Measurements from ENCODE around the gene ATXN10. TPM values are rescaled to one million over a fixed set of nuclear protein-coding genes. Genes with fewer than 3 reads are reported as not detected.

The ATXN10 gene
- polyA plus RNA-seq, 3 donors, result 60.1 to 106 (median 92.4) TPM

GRCh38 chr22:45690008-45690407, 18.4 kb downstream of the ATXN10 start:
- intact Hi-C loops (cut with micrococcal nuclease), result no loop called here
- Histone ChIP-seq H3K9ac (ENCODE audit: insufficient read depth, low read length, poor library complexity, severe bottlenecking) (no peak overlapping the region), H2AFZ (ENCODE audit: insufficient read depth, low read depth, low read length, poor library complexity, severe bottlenecking) (no peak overlapping the region), H4K20me1 (ENCODE audit: insufficient read depth, low read length) (peaks cover 59% of the 10 kb centered on the region), H3K79me2 (ENCODE audit: insufficient read depth, low read length) (peaks cover 44% of the 10 kb centered on the region), H3K27me3 (ENCODE audit: control insufficient read depth in 2 of 2, insufficient read depth in 2 of 2, low read length in 2 of 2) (no peaks in the 10 kb centered on the region), H3K4me1 (ENCODE audit: control insufficient read depth in 1 of 2, insufficient read depth in 2 of 2, low read length in 2 of 2) (no peaks in the 10 kb centered on the region), H3K4me2 (replicated peaks; ENCODE audit: extremely low read depth, low read length, poor library complexity, severe bottlenecking) (no peak overlapping the region), H3K4me3 (replicated peaks in 1 of 3; ENCODE audit: low read depth in 2 of 3, low read length in 3 of 3) (no peak overlapping the region), H3K27ac (ENCODE audit: low read depth in 1 of 2, low read length in 2 of 2) (no peak overlapping the region), H3K9me3 (replicated peaks in 1 of 2; ENCODE audit: control insufficient read depth in 1 of 2, insufficient read depth in 1 of 2, low read length in 2 of 2) (no peaks in the 10 kb centered on the region), H3K36me3 (replicated peaks in 1 of 2; ENCODE audit: control insufficient read depth in 1 of 2, insufficient read depth in 2 of 2, low read length in 2 of 2) (peaks cover 15 to 54% of the 10 kb centered on the region in 2 donors)
- 100% methylated on average over 1 of the region's 2 CpGs for WGBS (ENCODE audit: insufficient coverage)
- no peaks in the 10 kb centered on the region for H3K9me3 Mint-ChIP-seq
- H3K27me3 Mint-ChIP-seq (ENCODE audit: low read depth in 3 of 3), result no peaks in the 10 kb centered on the region
- no peak for TF ChIP-seq CTCF (IDR thresholded peaks at IDR 0.05)
- H3K4me3 Mint-ChIP-seq, result no peak overlapping the region
- H3K27ac Mint-ChIP-seq, result no peak overlapping the region
- peaks cover 9% of the 10 kb centered on the region for H3K4me1 Mint-ChIP-seq
- peaks cover 35 to 63% of the 10 kb centered on the region in 2 donors for H3K36me3 Mint-ChIP-seq
- DNase-seq, result no peak

- H3K4me1 Mint-ChIP-seq, result peaks cover 11% of the 10 kb centered on the region
- H3K4me3 Mint-ChIP-seq, result no peak overlapping the region
- Histone ChIP-seq H3K9ac (ENCODE audit: insufficient read depth, low read length, poor library complexity, severe bottlenecking) (no peak overlapping the region), H3K27me3 (ENCODE audit: control insufficient read depth in 2 of 2, insufficient read depth in 2 of 2, low read length in 2 of 2) (no peaks in the 10 kb centered on the region), H3K36me3 (replicated peaks in 1 of 2; ENCODE audit: control insufficient read depth in 1 of 2, insufficient read depth in 2 of 2, low read length in 2 of 2) (peaks cover 15 to 69% of the 10 kb centered on the region in 2 donors), H4K20me1 (ENCODE audit: insufficient read depth, low read length) (peaks cover 35% of the 10 kb centered on the region), H3K79me2 (ENCODE audit: insufficient read depth, low read length) (peaks cover 25% of the 10 kb centered on the region), H3K4me3 (replicated peaks in 1 of 3; ENCODE audit: low read depth in 2 of 3, low read length in 3 of 3) (no peak overlapping the region), H2AFZ (ENCODE audit: insufficient read depth, low read depth, low read length, poor library complexity, severe bottlenecking) (no peak overlapping the region), H3K4me2 (replicated peaks; ENCODE audit: extremely low read depth, low read length, poor library complexity, severe bottlenecking) (no peak overlapping the region), H3K4me1 (ENCODE audit: control insufficient read depth in 1 of 2, insufficient read depth in 2 of 2, low read length in 2 of 2) (no peaks in the 10 kb centered on the region), H3K27ac (ENCODE audit: low read depth in 1 of 2, low read length in 2 of 2) (no peak overlapping the region), H3K9me3 (replicated peaks in 1 of 2; ENCODE audit: control insufficient read depth in 1 of 2, insufficient read depth in 1 of 2, low read length in 2 of 2) (no peaks in the 10 kb centered on the region)
- H3K9me3 Mint-ChIP-seq, result no peaks in the 10 kb centered on the region
- H3K36me3 Mint-ChIP-seq, result peaks cover 48 to 80% of the 10 kb centered on the region in 2 donors
- DNase-seq, result no peak
- no peak overlapping the region for H3K27ac Mint-ChIP-seq
- intact Hi-C loops (cut with micrococcal nuclease), result no loop called here
- peaks cover 0 to 3% (median 0%) of the 10 kb centered on the region in 3 donors for H3K27me3 Mint-ChIP-seq (ENCODE audit: low read depth in 3 of 3)
- TF ChIP-seq CTCF (IDR thresholded peaks at IDR 0.05), result no peak
- no CpG with 5 or more reads among the region's 1 CpG for WGBS (ENCODE audit: insufficient coverage)
These were observed 20.9 kb downstream of the ATXN10 start for GRCh38 chr22:45692549-45692948.

All from CD14-positive monocyte (primary cell).